GM12865 (cell line): ENCODE data around the gene HAUS1.
"Not testable (repeated sequence)": the region's sequence is repeated elsewhere in the genome, so short reads cannot be mapped to it uniquely, and the experiment has no call there.

Experiments used
- DNase-seq: peaks from one replicate; pipeline ENCODE4 v3.0.0; 2010; ENCODE audit warnings: low read depth
- H3K4me3 ChIP-seq: 2 replicates; pipeline ENCODE4 v1.5.1; 2011; ENCODE audit warnings: mild to moderate bottlenecking, low read depth, low read length, control low read depth
- TF ChIP-seq, protein P1 (sequence below): IDR thresholded peaks from 2 replicates; pipeline ENCODE4 v1.5.1; 2011; ENCODE audit warnings: low read length, control low read depth, low read depth, inconsistent platforms; ENCODE audit not compliant: insufficient read depth; ENCODE audit errors: missing control alignments

The HAUS1 gene

DNA sequence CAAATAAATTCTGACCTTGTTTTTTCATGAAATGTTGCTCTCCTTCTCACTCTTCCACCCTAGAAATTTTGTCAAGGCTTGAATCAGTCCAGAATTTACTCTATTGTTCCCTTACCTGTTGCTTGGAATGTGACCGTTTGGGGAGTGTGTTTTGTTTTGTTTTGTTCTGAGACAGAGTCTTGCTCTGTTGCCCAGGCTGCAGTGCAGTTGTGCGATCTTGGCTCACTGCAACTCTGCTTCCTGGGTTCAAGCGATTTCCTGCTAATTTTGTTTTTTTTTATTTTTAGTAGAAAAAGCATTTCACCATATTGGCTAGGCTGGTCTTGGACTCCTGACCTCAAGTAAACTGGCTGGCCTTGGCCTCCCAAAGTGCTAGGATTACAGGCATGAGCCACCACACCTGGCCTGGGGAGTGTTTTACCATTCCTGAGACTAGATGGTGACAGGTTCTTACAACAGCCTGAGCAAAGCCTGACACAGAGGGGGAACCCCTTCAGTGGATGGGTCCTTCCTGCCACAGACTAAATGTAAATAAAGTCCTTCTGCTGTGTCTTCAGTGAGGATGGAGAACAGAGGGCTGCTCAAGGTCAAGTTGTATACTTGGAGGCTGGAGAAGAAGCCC is 52.0 kb downstream of the HAUS1 start:
- no peak for DNase-seq
- H3K4me3 ChIP-seq = no peak overlapping the region
- TF ChIP-seq, protein P1, sequence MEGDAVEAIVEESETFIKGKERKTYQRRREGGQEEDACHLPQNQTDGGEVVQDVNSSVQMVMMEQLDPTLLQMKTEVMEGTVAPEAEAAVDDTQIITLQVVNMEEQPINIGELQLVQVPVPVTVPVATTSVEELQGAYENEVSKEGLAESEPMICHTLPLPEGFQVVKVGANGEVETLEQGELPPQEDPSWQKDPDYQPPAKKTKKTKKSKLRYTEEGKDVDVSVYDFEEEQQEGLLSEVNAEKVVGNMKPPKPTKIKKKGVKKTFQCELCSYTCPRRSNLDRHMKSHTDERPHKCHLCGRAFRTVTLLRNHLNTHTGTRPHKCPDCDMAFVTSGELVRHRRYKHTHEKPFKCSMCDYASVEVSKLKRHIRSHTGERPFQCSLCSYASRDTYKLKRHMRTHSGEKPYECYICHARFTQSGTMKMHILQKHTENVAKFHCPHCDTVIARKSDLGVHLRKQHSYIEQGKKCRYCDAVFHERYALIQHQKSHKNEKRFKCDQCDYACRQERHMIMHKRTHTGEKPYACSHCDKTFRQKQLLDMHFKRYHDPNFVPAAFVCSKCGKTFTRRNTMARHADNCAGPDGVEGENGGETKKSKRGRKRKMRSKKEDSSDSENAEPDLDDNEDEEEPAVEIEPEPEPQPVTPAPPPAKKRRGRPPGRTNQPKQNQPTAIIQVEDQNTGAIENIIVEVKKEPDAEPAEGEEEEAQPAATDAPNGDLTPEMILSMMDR = no peak

DNA sequence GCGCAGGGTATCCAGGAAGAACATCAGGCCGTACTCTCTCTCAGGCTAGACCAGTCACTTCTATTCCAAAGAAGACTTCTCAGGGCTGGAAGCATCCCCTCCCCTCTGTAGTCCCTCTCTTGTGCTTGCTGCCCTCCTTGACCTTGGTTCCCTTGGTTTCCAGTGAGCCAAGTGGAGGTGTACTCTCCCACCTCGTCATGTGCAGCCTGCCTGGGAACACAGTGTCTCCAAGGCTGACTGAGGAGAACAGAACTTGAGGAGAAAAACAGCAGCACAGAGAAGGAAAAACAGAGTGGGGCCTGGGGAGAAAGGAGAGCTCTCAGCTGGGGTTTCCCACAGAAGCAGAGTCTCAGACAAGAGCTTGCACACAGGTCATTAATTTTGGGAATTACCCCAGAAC is 52.7 kb downstream of the HAUS1 start:
- TF ChIP-seq, protein P1 = no peak

DNA sequence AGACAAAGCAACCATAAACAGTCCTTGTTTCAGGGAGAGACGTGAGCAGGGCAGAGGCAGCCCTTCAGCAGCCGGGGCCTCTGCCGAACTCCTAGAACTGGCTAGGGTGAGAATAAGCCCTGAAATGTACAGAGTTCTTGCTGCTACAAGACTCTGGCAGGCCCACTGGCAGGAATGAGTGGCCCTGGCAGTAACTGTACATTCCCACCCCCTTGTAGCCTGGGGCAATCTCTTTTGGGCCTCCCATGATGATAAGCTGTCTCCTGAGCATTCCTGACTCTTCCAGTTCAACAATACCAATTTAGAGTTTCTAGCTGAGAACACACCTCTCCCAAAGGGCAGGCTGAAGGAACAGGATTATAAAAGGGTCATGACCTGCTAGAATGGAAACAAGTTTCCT is 54.3 kb downstream of the HAUS1 start:
- TF ChIP-seq, protein P1 = no peak
- DNase-seq = no peak
- no peak overlapping the region for H3K4me3 ChIP-seq

More for the DNA sequence above, 52.7 kb downstream of the HAUS1 start:
- no peak for DNase-seq
- H3K4me3 ChIP-seq = no peak overlapping the region

DNA sequence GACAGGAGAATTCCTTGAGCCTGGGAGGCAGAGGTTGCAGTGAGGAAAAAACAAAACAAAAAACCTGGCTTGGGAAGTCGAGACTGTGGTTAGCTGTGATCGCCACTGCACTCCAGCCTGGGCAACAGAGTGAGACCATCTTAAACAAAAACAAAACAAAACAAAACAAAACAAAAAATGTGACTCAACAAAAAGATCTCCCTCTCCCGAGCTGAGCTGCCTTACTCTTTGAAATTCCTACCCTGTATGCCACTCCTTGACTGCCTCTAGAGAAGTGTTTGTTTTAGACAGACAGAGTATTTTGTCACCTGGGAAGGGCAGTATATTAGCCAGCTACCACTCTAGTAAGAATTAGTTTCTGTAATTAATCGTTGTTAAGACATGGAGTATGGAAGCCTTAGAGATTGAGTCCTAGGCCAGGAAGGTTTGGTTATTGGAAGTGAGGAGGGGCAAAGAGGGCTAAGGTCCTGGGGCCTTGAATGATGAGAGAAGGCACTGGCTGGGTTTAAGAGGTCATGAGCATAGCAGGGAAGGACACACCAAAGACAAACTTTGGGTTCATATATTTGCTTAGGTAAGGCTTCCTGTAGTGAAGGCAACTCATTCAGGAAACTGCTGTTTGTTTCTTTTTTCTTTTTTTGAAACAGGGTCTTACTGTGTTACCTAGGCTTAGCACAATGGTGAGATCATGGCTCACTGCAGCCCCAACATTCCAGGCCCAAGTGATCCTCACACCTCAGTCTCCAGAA is 56.0 kb downstream of the HAUS1 start:
- TF ChIP-seq, protein P1 = no peak
- DNase-seq = no peak
- H3K4me3 ChIP-seq = no peak overlapping the region

DNA sequence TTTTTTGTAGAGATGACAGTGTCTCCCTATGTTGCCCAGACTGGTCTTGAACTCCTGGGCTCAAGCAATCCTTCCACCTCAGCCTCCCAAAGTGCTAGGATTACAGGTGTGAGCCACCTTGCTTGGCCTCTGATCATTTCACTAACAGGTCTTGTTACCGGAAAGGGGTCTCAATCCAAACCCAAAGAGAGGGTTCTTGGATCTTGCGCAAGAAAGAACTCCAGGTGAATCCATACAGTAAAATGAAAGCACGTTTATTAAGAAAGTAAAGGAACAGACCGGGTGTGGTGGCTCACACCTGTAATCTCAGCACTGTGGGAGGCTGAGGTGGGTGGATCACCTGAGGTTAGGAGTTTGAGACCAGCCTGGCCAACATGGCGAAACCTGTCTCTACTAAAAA is 56.7 kb downstream of the HAUS1 start:
- not testable (repeated sequence) for DNase-seq, H3K4me3 ChIP-seq

DNA sequence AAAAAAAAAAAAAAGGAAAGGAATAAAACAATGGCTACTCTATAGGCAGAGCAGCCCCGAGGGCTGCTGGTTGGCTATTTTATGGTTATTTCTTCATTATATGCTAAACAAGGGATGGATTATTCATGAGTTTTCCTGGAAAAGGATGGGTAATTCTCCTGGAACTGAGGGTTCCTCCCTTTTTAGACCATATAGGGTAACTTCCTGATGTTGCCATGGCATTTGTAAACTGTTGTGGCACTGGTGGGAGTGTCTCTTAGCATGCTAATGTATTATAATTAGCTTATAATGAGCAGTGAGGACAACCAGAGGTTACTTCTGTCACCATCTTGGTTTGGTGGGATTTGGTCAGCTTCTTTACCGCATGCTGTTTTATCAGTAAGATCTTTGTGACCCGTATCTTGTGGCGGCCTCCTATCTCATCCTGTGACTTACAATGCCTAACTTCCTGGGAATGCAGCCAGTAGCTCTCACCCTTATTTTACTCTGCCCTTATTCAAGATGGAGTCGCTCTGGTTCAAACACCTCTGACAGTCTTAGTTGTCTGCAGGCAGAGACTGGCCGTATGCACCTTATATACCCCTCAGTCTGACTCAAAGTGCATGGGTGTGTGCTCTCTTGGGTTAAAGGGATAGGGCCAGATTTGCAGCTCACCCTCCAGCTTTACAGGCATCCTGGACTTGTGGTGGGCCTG is 57.7 kb downstream of the HAUS1 start:
- TF ChIP-seq, protein P1 = no peak
- no peak for DNase-seq
- no peak overlapping the region for H3K4me3 ChIP-seq

DNA sequence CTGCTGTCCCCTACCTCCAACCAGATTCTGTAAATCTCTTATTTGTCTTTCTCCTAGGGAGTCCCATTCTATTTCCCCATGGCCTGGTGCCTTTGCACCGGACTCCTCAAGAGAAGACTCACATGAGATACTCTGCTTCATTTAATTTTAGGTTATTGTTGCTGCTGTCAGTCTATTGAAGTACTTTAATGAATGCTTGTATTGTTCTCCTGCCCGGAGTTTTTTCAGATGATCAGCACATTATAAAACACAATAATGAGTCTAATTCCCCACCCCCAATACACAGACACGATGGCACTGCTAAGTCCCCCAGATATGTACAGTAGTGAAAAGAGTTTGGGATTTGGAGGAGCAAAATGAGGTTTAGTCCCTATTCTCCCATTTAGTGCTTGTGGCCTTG is 58.9 kb downstream of the HAUS1 start:
- TF ChIP-seq, protein P1 = no peak
- H3K4me3 ChIP-seq = no peak overlapping the region
- DNase-seq = no peak
